HG03064 (cell line): ENCODE data around the gene NDUFA13.

Source experiments
- ATAC-seq: cut with Tn5 transposase; IDR thresholded peaks from one replicate; pipeline ENCODE4 v1.9.1; 2021; ENCODE audit warnings: low read depth; ENCODE audit not compliant: unreplicated experiment

NDUFA13 gene

GRCh38 chr19:19531951-19532805 is 16.2 kb downstream of the NDUFA13 start:
- ATAC-seq = no peak

- no peak for ATAC-seq
These were observed 17.0 kb downstream of the NDUFA13 start for GRCh38 chr19:19532806-19533701.

- no peak for ATAC-seq
These were observed 17.8 kb downstream of the NDUFA13 start for GRCh38 chr19:19533841-19534240.

GRCh38 chr19:19534556-19535265 is 18.7 kb downstream of the NDUFA13 start:
- no peak for ATAC-seq

- ATAC-seq = no peak
These were observed 19.5 kb downstream of the NDUFA13 start for GRCh38 chr19:19535311-19536191.

- ATAC-seq = no peak
These were observed 21.3 kb downstream of the NDUFA13 start for GRCh38 chr19:19537075-19538048.

GRCh38 chr19:19538061-19538784 is 22.2 kb downstream of the NDUFA13 start, which contains the start of gene CILP2:
TSS of gene CILP2 (plus strand) at chr19:19538265. CDS start at chr19:19538350, 85 bp downstream.
- no peak for ATAC-seq

GRCh38 chr19:19538785-19539166 is 22.8 kb downstream of the NDUFA13 start:
- no peak for ATAC-seq

GRCh38 chr19:19539698-19540063 is 23.7 kb downstream of the NDUFA13 start:
- ATAC-seq = no peak

GRCh38 chr19:19540064-19540714 is 24.2 kb downstream of the NDUFA13 start:
- no peak for ATAC-seq

- ATAC-seq = no peak
These were observed 24.9 kb downstream of the NDUFA13 start for GRCh38 chr19:19540715-19541515.

- ATAC-seq = no peak
These were observed 25.6 kb downstream of the NDUFA13 start for GRCh38 chr19:19541616-19542015.

- ATAC-seq = no peak
These were observed 26.5 kb downstream of the NDUFA13 start for GRCh38 chr19:19542507-19542906.

- ATAC-seq = no peak
These were observed 27.1 kb downstream of the NDUFA13 start for GRCh38 chr19:19543101-19543500.

- no peak for ATAC-seq
These were observed 27.6 kb downstream of the NDUFA13 start for GRCh38 chr19:19543640-19544039.

GRCh38 chr19:19544257-19544953 is 28.4 kb downstream of the NDUFA13 start:
- ATAC-seq = no peak
